Ammon's horn (tissue), 1 donor: ENCODE results near the gene AGBL2.
"Not testable (repeated sequence)": the region's sequence is repeated elsewhere in the genome, so short reads cannot be mapped to it uniquely, and the experiment has no call there.

Experiments
- DNase-seq: peaks from one replicate; pipeline ENCODE4 v3.0.0-alpha.2; 2016; ENCODE audit warnings: low spot score

The AGBL2 gene

DNA sequence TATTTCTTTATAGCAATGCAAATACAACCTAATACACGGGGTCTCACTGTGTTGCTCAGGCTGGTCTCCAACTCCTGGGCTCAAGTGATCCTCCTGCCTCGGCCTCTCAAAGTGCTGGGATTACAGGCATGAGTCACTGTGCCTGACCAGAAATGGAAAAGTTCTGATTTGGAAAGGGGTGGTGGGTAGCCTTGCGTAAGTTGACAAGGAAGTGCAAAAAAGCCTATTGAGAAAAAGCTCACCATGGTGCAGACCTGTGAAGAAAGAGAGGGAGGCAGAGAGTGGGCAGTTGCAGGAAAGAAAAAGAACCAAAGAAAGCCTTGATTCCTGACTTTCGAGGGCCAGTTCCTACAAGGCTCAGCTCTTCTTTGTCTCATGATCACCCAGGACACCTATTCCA lies 27.1 kb downstream of the AGBL2 start:
- no peak for DNase-seq

DNA sequence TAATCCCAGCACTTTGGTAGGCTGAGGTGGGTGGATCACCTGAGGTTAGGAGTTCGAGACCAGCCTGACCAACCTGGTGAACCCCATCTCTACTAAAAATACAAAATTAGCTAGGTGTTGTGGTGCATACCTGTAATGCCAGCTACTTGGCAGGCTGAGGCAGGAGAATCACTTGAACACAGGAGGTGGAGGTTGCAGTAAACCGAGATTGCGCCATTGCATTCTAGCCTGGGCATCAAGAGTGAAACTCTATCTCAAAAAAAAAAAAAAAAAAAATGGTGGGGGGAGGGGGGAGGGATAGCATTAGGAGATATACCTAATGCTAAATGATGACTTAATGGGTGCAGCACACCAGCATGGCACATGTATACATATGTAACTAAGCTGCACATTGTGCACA lies 28.5 kb downstream of the AGBL2 start:
- DNase-seq, result not testable (repeated sequence)

DNA sequence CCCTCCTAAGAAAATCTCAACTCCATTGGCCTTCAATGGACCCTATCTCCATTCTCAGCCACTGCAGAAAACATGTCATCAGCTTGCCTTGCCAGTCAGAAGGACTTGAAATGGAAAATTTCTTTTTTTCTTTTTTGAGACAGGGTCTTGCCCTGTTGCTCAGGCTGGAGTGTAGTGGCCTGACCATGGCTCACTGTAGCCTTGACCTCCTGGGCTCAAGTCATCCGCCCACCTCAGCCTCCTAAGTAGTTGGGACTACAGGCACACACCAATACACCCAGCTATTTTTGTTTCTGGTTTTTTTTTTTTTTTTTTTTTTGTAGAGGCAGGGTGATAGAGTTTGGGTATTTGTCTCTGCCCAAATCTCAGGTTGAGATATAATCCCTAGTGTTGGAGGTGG lies 29.0 kb downstream of the AGBL2 start:
- no peak for DNase-seq

DNA sequence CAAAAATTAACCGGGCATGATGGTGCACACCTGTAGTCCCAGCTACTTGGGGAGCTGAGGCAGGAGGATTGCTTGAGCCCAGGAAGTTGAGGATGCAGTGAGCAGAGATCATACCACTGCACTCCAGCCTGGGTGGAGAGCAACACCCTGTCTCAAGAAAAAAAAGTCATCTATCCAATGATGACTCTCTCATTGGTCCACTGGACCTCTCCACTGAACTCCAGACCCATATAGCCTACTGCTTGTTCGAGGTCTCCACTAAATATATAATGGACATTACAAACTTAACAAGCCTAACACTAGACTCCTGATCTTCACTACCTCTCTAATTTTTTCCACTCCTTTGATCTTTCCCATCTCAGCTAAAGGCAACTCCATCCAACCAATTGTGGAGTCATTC lies 39.3 kb downstream of the AGBL2 start:
- DNase-seq, result no peak

DNA sequence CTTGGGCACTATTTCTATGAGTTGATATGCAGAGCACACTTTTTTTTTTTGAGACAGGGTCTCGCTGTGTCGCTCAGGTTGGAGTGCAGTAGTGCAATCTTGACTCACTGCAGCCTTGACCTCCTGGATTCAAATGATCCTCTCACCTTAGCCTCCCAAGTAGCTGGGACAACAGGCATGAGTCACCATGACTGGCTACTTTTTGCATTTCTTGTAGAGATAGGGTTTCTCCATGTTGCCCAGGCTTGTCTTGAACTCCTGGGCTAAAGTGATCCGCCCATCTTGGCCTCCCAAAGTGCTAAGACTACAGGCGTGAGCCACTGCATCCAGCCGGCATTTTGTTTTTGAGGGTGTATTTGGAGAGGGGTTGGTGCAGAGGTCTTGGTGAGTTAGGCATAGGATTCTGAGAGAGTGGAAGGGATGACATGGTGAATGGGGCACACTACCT lies 42.9 kb downstream of the AGBL2 start:
- DNase-seq, result no peak

DNA sequence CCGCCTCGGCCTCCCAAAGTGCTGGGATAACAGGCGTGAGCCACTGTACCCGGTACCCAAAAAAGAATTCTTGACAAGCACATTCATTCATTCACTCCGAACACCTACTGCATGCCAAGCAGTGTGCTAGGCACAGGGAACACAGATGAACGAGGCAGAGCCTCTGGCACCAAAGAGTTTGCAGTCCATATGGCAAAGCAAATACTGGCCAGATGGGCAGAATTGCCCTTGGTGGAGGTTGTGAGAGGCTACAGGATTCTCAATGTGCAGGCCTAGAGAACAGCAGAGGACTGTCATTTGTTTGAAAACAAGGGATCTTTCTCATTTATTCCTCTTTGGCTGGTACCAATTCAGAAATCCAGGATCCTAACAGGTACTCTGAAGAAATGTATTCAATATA lies 45.3 kb downstream of the AGBL2 start:
- DNase-seq, result no peak

DNA sequence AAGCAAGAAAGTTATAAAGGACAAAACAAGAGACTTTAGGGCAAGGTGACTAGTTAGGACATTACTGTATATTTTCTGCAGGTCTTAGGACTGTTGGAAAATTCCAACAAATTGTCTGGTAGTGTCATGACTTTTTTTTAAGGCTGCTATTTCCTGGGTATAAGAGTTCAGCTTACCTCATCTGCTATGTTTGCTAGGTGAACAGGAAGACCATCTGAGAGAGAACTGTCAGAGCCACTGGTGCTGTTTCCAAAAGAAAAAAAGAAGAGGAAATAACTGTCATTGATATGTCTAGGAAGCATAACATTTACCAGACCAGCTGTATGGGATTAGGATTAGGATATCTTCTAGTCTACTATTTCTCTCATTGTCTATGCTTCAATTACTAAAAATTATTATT lies 46.5 kb downstream of the AGBL2 start:
- DNase-seq, result no peak

DNA sequence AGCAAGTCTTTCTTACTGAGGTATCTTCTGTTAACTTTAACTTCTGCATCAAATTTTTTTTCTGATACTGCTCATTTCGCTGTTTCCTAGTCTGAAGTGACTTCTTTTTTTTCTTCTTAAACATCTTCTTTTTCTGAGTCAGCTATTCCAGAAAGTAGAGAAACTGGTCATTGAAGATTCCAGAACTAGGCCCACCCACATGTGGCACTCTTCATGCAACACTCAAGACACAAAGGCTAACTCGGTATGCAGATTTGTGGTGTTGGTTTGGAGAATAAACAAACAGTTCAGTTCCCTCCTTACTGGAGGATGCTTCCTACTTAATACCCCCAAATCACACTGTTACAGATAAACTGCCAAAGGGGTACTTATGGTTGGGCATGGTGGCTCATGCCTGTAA lies 47.6 kb downstream of the AGBL2 start:
- no peak for DNase-seq

DNA sequence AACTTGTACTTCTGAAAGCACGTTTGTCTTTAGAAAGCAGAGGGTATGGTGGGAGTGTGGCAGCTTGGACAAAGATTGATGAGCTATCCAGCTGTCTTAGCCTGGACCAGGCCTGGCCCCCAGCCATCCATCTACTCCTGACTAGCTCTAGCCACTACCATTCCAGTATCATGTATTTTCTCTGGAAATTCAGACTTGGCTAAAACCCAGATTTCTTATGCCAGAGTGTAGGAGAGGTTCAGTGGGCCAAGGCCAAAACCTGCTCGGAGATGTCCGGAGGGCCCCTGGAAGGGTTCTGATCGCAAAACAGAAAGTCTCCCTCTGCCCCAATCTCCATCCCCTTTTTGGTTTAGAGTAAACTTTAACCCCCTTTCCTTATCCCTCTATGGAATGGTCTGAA lies 48.0 kb downstream of the AGBL2 start:
- no peak for DNase-seq

DNA sequence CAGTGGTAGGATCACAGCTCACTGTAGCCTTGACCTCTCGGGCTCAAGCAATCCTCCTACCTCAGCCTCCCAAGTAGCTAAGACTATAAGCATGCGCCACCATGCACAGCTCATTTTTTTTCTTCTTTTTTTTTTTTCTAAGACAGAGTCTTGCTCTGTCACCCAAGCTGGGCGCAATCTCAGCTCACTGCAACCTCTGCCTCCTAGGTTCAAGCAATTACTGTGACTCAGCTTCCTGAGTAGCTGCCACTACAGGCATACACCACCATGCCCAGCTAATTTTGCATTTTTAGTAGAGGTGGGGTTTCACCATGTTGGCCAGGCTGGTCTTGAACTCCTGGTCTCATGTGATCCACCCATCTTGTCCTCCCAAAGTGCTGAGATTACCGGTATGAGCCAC lies 50.2 kb downstream of the AGBL2 start:
- not testable (repeated sequence) for DNase-seq

DNA sequence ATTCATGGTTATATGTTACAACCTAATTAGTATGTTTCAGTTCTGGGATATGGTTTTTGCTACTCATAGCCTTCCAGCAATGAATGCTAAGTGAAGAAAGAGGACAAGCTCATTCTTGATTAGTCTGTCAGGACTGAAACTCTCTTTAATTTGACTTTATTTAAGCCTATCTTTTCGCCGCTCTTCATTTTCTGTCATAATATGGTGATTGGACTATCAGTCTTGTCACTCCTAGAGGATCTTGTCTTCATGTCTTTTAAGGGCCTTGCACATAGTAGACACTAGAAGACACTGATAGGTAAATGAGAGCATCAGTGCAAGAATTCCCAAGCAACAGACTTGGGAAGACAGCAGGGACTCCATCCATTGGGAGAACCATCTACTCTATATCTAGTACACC lies 53.9 kb downstream of the AGBL2 start:
- DNase-seq, result no peak

DNA sequence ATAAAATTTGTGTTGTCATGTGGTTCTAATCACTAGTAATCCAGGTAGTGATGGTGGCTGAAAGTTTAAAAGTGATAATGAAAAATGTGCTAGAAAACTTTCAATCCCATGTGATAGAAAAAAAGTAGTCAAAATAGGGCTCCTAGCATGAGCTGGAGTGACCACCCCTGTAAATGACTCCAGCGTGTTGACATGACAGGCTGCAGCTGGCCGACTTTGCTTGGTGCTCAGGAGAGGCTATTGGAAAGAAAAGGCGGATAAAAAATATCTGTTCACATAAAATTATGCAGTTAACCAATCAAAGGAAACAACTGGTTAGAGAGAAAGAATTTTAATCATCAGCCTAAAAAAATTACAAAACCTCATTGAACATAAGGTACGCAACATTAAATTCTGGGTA lies 55.9 kb downstream of the AGBL2 start:
- no peak for DNase-seq

DNA sequence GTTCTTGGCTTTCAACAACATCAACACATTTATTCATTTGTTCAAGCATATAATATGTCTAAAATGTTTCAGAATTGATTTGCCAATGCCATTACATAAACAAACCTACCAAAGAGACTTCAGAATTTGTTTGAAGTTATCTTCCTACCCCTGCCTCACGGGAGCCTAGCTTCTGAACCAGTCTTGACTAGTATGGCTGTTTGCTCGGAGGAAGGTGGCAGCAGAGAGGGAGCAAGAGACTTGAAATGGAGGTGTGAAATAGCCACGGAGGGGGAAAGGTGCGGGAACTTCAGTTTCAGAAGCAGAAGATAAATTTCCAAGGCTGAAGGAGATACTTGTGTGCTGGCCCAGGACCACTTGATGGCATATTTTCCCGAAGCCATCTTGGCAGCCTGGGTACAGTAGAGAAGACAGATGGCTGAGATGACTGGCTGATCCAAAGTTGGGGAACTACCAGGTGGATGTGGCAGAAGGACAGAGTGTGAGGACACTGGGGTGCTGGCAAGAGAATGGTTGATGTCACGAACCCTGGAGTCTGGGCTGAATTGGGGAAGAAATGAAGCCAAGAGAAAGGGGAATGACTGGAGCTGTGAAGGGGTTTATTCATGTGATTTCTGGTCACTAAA lies 58.8 kb downstream of the AGBL2 start:
- no peak for DNase-seq

DNA sequence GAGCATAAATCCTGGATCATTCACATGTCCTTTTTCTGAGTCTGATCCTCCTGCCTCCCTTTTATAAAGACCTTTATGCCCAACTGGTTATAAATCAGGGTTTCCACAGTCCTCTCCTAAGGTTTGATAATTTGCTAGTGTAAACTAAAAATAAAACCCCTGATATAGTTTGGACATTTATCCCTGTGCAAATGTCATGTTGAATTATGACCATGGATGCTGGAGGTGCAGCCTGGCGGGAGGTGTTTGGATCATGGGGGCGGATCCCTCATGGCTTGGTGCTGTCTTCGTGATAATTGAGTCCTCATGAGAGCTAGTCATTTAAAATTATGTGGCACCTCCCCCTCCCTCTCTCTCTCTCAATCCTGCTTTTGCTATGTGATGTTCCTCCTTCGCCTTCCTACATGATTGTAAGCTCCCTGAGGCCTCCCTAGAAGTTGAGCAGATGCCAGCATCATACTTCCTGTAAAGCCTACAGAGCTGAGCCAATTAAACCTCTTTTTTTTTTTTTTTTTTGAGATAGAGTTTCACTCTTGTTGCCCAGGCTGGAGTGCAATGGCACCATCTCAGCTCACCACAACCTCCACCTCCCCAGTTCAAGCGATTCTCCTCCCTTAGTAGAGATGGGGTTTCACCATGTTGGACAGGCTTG lies 63.2 kb downstream of the AGBL2 start:
- DNase-seq, result no peak

DNA sequence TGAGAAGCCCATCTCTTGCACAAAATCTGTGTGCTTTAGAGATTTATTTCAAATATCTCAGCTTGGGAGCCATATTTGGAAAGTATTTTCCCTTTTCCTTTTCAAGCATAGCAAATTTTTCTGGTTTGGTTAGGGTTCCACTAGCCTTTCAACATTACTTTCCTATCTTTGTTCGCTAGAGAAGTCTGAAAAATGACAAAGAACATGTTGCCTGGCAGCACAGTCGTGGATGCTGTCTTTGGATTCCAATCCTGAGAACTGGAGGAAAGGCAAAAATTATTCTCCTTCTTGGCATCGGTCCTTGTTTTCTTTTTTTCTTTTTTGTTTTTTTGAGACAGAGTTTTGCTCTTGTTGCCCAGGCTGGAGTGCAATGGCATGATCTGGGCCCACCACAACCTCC lies 65.9 kb downstream of the AGBL2 start:
- DNase-seq, result no peak

DNA sequence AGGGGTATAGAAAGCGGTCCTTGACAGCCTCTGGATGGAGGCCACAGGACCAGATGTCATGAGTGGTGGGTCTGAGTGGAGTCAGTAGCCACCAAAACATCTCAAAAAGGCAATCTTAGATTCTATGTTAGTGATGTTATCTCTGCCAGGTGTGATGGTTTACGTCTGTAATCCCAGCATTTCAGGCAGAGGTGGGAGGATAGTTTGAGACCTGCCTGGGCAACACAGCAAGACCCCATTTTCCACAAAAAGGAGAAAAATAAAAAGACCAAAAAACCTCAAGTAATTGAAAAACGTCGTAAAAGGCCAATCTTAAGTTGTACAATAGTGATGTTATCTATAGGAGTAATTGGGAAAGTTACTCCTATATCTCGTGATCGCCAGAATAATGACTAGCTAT lies 69.2 kb downstream of the AGBL2 start:
- no peak for DNase-seq

DNA sequence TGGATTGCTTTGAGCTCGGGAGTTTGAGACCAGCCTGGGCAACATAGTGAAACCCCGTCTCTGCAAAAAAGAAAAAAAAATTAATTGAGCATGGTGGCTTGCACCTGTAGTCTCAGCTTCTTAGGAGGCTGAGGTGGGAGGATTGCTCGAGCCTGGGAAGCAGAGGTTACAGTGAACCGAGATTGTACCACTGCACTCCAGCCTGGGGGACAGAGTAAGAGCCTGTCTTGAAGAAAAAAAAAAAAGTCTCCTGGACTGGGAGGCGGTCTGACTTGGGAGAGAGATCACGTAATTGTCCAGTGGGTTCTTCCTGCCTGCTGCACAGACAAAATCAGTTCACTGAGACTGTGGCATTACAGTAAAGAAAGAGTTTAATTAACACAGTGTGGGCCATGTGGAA lies 69.7 kb downstream of the AGBL2 start:
- DNase-seq, result no peak

DNA sequence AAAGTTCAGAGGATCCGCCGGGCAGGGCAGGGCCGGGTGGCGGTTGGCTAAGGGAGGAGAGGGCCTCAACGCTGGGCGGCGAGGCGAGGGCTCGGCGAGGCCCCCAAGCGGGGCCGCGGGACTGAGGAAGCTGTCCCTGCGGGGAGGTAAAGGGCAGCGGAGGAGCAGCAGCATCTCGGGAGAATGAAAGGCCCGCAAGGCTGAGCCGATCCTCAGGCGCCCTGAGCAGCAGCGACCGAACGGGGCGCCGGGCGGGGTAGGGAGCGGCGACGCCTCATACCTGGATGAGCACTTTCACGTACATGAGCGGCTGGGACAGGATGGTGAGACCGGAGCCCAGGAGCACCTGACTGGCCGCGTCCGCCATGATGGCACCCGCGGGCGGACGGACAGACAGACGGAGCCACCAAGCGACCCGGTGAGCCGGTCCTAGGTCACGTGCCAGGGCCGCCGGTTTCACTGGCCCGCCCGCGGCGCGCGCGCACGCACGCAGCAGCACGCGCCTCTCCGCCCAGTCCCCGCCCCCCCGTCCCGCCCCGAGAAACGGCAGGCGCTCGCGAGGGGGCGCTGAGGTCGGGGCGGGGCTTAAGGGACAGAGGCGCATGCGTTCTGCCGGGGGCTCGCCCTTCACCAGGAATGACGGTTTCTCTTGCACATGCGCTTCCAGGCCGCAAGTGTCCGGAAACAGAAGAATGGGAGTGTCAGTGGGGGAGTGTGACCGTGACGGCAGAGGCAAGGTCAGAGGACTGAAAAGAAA lies 72.9 kb downstream of the AGBL2 start, which contains the start of gene MTCH2:
MTCH2 (minus strand) TSS at position 461 of the 757 bp plus-strand sequence; CDS start at position 367, 94 bp downstream.
- peak; percentile 98 for DNase-seq

DNA sequence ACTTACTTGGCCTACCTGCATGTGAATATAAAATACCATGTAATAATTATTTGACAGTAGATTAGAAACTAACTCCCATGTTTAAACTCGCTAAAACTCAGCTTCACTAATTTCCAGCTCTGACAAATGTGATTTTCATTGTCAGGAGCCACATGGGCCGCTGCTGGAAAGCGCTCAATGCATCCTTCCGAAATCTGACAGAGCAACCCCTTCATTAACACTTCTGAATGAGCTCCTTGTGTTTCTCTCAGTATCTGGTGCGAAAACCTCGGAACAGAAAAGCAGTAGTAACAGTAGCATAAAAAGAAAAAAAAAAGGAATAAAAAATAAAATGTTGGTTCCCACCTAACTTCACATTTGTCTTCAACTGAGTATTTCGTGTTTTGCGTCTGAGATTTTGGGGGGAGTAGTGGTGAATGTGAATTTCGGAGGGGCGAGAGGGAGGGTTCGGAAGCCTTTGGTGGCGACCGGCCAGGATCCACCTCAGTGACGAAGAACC lies 73.5 kb downstream of the AGBL2 start:
- peak; percentile 78 for DNase-seq

DNA sequence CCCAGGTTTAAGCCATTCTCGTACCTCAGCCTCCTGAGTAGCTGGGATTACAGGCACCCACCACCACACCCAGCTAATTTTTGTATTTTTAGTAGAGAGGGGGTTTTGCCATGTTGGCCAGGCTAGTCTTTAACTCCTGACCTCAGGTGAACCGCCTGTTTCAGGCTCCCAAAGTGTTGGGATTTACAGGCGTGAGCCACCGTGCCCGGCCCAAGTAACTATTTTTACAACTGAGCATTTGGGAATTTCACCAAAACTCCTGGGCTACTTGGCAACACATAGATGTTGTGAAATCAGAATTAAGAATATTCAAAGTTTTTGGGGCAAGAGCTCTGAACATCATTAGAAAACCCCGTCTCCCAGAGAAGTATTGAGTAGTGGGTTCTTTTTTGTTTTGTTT lies 74.7 kb downstream of the AGBL2 start:
- not testable (repeated sequence) for DNase-seq

DNA sequence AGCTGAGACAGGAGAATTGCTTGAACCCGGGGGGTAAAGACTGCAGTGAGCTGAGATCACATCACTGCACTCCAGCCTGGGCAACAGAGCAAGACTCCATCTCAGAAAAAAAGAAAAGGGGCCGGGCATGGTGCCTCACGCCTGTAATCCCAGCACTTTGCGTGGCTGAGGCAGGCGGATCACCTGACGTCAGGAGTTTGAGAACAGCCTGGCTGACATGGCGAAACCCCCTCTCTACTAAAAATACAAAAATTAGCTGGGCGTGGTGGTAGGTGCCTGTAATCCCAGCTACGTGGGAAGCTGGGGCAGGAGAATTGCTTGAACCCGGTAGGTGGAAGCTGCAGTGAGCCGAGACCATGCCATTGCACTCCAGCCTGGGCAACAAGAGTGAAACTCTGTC lies 78.8 kb downstream of the AGBL2 start:
- not testable (repeated sequence) for DNase-seq

DNA sequence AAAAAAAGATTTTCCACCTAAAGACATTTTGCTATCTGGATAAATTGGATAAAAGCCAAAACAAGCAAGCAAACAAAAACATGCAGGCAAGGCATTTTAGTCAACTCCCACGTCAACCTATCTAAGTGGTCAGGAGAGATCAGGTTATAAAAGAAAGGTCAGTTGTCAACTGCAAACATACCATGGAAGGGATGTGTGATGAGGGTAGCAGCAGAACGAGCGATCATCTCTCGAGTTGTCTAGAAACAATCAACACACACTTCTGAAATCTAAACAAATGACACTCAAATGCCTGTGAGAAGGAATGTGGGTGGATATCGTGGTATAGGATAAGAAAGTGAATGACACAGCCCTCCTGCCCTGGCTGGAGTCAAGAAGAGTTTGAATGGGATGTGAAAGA lies 83.7 kb downstream of the AGBL2 start:
- no peak for DNase-seq

DNA sequence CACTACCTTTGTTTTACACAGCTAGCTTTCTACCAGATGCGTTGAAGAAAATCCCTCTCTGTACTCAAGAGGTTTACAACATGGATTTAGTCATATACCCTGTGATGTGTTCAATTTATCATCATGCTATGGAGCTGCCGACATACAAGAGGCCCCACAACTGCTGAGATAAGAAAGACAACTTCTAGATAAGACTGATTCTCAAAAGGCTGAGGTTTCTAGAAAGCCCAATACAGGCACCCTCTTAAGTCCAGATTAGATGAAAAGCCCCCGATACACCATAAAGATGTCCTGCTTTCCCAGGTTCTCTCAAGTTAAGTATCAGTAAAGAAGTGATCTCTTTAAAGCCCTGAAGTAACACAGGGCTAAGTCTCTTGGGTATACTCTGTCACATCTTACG lies 87.1 kb downstream of the AGBL2 start:
- DNase-seq, result no peak
